TTC549 (cell line): ENCODE results near the gene LDAH.

Experiments used
- FAIRE-seq: peaks from 2 replicates; lab custom pipeline; 2012; peaks lifted over from hg19 to GRCh38; lab: Jason Lieb, UNC

LDAH gene

GRCh38 chr2:20667151-20667530 lies 155.8 kb downstream of the LDAH start:
- FAIRE-seq = no peak

GRCh38 chr2:20666304-20667150 lies 156.4 kb downstream of the LDAH start, which contains the start of gene GDF7:
Gene GDF7, plus strand, starts transcription at chr2:20667144. Its CDS starts 96 bp downstream, at chr2:20667240.
- FAIRE-seq = no peak

GRCh38 chr2:20666005-20666303 lies 156.9 kb downstream of the LDAH start:
- no peak for FAIRE-seq

GRCh38 chr2:20665243-20666004 lies 157.5 kb downstream of the LDAH start:
- FAIRE-seq = no peak

- FAIRE-seq = no peak
These were observed 158.3 kb downstream of the LDAH start for GRCh38 chr2:20664431-20665242.

GRCh38 chr2:20664071-20664390 lies 158.9 kb downstream of the LDAH start:
- no peak for FAIRE-seq

- FAIRE-seq = no peak
These were observed 159.5 kb downstream of the LDAH start for GRCh38 chr2:20663196-20664070.

GRCh38 chr2:20662308-20662937 lies 160.5 kb downstream of the LDAH start:
- no peak for FAIRE-seq

- peak; percentile 71 for FAIRE-seq
These were observed 161.2 kb downstream of the LDAH start for GRCh38 chr2:20661421-20662307.

- no peak for FAIRE-seq
These were observed 162.1 kb downstream of the LDAH start for GRCh38 chr2:20660506-20661420.

GRCh38 chr2:20657522-20658235 lies 165.2 kb downstream of the LDAH start:
- no peak for FAIRE-seq

GRCh38 chr2:20656561-20656960 lies 166.3 kb downstream of the LDAH start:
- no peak for FAIRE-seq

GRCh38 chr2:20654535-20654813 lies 168.4 kb downstream of the LDAH start:
- FAIRE-seq = no peak

GRCh38 chr2:20653695-20654534 lies 169.0 kb downstream of the LDAH start:
- FAIRE-seq = no peak

GRCh38 chr2:20652673-20653575 lies 170.0 kb downstream of the LDAH start:
- FAIRE-seq = no peak

- no peak for FAIRE-seq
These were observed 170.8 kb downstream of the LDAH start for GRCh38 chr2:20652141-20652540.

- FAIRE-seq = no peak
These were observed 171.2 kb downstream of the LDAH start for GRCh38 chr2:20651731-20652099.
